Natural killer cell treated with Interleukin-12 subunit alpha and Interleukin-12 subunit beta and Interleukin-15 and Interleukin-18, amount 100 ng/mL, for 72 hours (primary cell): ENCODE results near the gene LRRC45. TPM values are rescaled to one million over a fixed set of nuclear protein-coding genes. Genes with fewer than 3 reads are reported as not detected.
A peak's percentile ranks its signal among the peaks of the same experiment; 100 is the strongest.

Experiments used
- ATAC-seq, 2 donors: fragments of 150-1000 bp; cut with Tn5 transposase in 1 of 2; sonication (Bioruptor Pico), chemical (Tn5 transposase) in 1 of 2; 2 replicates each; pipeline ENCODE4 v1.10.0; 2021
- DNase-seq: peaks from one replicate; pipeline ENCODE4 v3.0.0; 2022; ENCODE audit warnings: low spot score
- H3K27ac Mint-ChIP-seq, 2 donors: 1 replicate in 1 of 2; 2 replicates in 1 of 2; pipeline ENCODE4 v1.8.0; 2022; ENCODE audit warnings: mixed read lengths in 2 of 2, mild to moderate bottlenecking in 1 of 2, moderate library complexity in 1 of 2
- H3K27me3 Mint-ChIP-seq, 2 donors: 1 replicate in 1 of 2; 2 replicates in 1 of 2; pipeline ENCODE4 v1.8.0; 2022; ENCODE audit warnings: mixed read lengths in 2 of 2
- H3K36me3 Mint-ChIP-seq: one replicate; pipeline ENCODE4 v1.8.0; 2022; ENCODE audit warnings: mixed read lengths
- H3K4me1 Mint-ChIP-seq, 2 donors: 1 replicate in 1 of 2; 2 replicates in 1 of 2; pipeline ENCODE4 v1.8.0; 2022; ENCODE audit warnings: low read depth in 2 of 2, mixed read lengths in 2 of 2, mild to moderate bottlenecking in 1 of 2
- H3K4me3 Mint-ChIP-seq: one replicate; pipeline ENCODE4 v1.8.0; 2022; ENCODE audit warnings: mixed read lengths
- H3K9me3 Mint-ChIP-seq: 2 replicates; pipeline ENCODE4 v1.8.0; 2022; ENCODE audit warnings: mixed read lengths
- total RNA-seq, 2 donors: library from RNA; stranded (reverse); gene quantifications; one replicate each; pipeline ENCODE4 v1.2.3, GENCODE V29; 2022

Gene LRRC45
- total RNA-seq, 2 donors from 2014 or later, result 16.1 to 42.3 TPM

- DNase-seq (no peak), ATAC-seq (no peak)
- Mint-ChIP-seq H3K27me3 (no peaks in the 10 kb centered on the region), H3K4me3 (no peak overlapping the region), H3K4me1 (peaks cover 3 to 9% of the 10 kb centered on the region in 2 donors), H3K9me3 (no peaks in the 10 kb centered on the region), H3K27ac (no peak overlapping the region), H3K36me3 (no peaks in the 10 kb centered on the region)
Measured at GRCh38 chr17:82049106-82049505, 26.0 kb downstream of the LRRC45 start.

- no peaks in the 10 kb centered on the region for H3K9me3 Mint-ChIP-seq
- no peak overlapping the region for H3K27ac Mint-ChIP-seq
- H3K27me3 Mint-ChIP-seq, result no peaks in the 10 kb centered on the region
- peaks cover 3 to 9% of the 10 kb centered on the region in 2 donors for H3K4me1 Mint-ChIP-seq
- H3K36me3 Mint-ChIP-seq, result no peaks in the 10 kb centered on the region
- ATAC-seq, result no peak
- DNase-seq, result no peak
- H3K4me3 Mint-ChIP-seq, result no peak overlapping the region
Measured at GRCh38 chr17:82049521-82049971, 26.4 kb downstream of the LRRC45 start.

GRCh38 chr17:82050152-82050760, 27.2 kb downstream of the LRRC45 start:
- Mint-ChIP-seq H3K36me3 (no peaks in the 10 kb centered on the region), H3K4me1 (peaks cover 3 to 9% of the 10 kb centered on the region in 2 donors), H3K4me3 (peak overlapping the region; percentile 80), H3K27me3 (no peaks in the 10 kb centered on the region), H3K9me3 (no peaks in the 10 kb centered on the region), H3K27ac (peak overlapping the region; percentile 33 to 82)
- ATAC-seq (no peak), DNase-seq (no peak)

GRCh38 chr17:82050761-82051641, 27.9 kb downstream of the LRRC45 start:
- Mint-ChIP-seq H3K4me1 (peaks cover 3 to 9% of the 10 kb centered on the region in 2 donors), H3K9me3 (no peaks in the 10 kb centered on the region), H3K36me3 (no peaks in the 10 kb centered on the region), H3K27ac (peak overlapping the region; percentile 33 to 82), H3K4me3 (peak overlapping the region; percentile 80), H3K27me3 (no peaks in the 10 kb centered on the region)
- no peak for DNase-seq
- ATAC-seq, result peak; percentile 2 to 7

- peak within 1 kb of the TSS; percentile 81 for H3K4me3 Mint-ChIP-seq
- peak within 1 kb of the TSS; percentile 33 to 82 for H3K27ac Mint-ChIP-seq
- H3K36me3 Mint-ChIP-seq, result no peaks in the 10 kb centered on the region
- peaks cover 3 to 9% of the 10 kb centered on the region in 2 donors for H3K4me1 Mint-ChIP-seq
- DNase-seq (peak; percentile 85), ATAC-seq (peak; percentile 85 to 89)
- no peaks in the 10 kb centered on the region for H3K27me3 Mint-ChIP-seq
- H3K9me3 Mint-ChIP-seq, result no peaks in the 10 kb centered on the region
Measured at GRCh38 chr17:82051776-82052637, 28.9 kb downstream of the LRRC45 start, which contains the start of the genes GPS1 and RFNG. GPS1 (plus strand) TSS chr17:82051898; CDS start chr17:82051932, 34 bp downstream. RFNG (minus strand) TSS chr17:82051811; CDS start chr17:82051766, 45 bp downstream.

GRCh38 chr17:82052638-82053059, 29.5 kb downstream of the LRRC45 start:
- Mint-ChIP-seq H3K9me3 (no peaks in the 10 kb centered on the region), H3K27me3 (no peaks in the 10 kb centered on the region), H3K27ac (peak overlapping the region in 1 of 2 donors; percentile 56), H3K36me3 (no peaks in the 10 kb centered on the region), H3K4me1 (peaks cover 3 to 5% of the 10 kb centered on the region in 2 donors), H3K4me3 (peak overlapping the region; percentile 81)
- ATAC-seq (no peak), DNase-seq (no peak)

- peak overlapping the region; percentile 81 for H3K4me3 Mint-ChIP-seq
- DNase-seq, result no peak
- no peak for ATAC-seq
- no peaks in the 10 kb centered on the region for H3K9me3 Mint-ChIP-seq
- H3K27ac Mint-ChIP-seq, result peak overlapping the region in 1 of 2 donors; percentile 56
- H3K4me1 Mint-ChIP-seq, result peaks cover 3 to 4% of the 10 kb centered on the region in 2 donors
- H3K27me3 Mint-ChIP-seq, result no peaks in the 10 kb centered on the region
- no peaks in the 10 kb centered on the region for H3K36me3 Mint-ChIP-seq
Measured at GRCh38 chr17:82053130-82053529, 30.0 kb downstream of the LRRC45 start.

GRCh38 chr17:82053556-82054263, 30.6 kb downstream of the LRRC45 start:
- no peak for DNase-seq
- Mint-ChIP-seq H3K27me3 (no peaks in the 10 kb centered on the region), H3K27ac (no peak overlapping the region), H3K36me3 (no peaks in the 10 kb centered on the region), H3K9me3 (no peaks in the 10 kb centered on the region), H3K4me1 (peaks cover 3 to 4% of the 10 kb centered on the region in 2 donors), H3K4me3 (peak overlapping the region; percentile 81)
- ATAC-seq, result no peak

- Mint-ChIP-seq H3K36me3 (no peaks in the 10 kb centered on the region), H3K4me1 (peaks cover 3 to 4% of the 10 kb centered on the region in 2 donors), H3K27ac (no peak overlapping the region), H3K4me3 (peak overlapping the region; percentile 81), H3K27me3 (no peaks in the 10 kb centered on the region), H3K9me3 (no peaks in the 10 kb centered on the region)
- ATAC-seq (no peak), DNase-seq (no peak)
Measured at GRCh38 chr17:82054351-82055022, 31.4 kb downstream of the LRRC45 start.

- Mint-ChIP-seq H3K4me1 (peaks cover 3 to 7% of the 10 kb centered on the region in 2 donors), H3K4me3 (no peak overlapping the region), H3K27ac (no peak overlapping the region), H3K9me3 (no peaks in the 10 kb centered on the region), H3K36me3 (no peaks in the 10 kb centered on the region), H3K27me3 (no peaks in the 10 kb centered on the region)
- no peak for DNase-seq
- no peak for ATAC-seq
Measured at GRCh38 chr17:82055023-82055964, 32.2 kb downstream of the LRRC45 start.

- DNase-seq (no peak), ATAC-seq (no peak)
- Mint-ChIP-seq H3K4me1 (peaks cover 0 to 3% of the 10 kb centered on the region in 2 donors), H3K4me3 (no peak overlapping the region), H3K36me3 (no peaks in the 10 kb centered on the region), H3K27me3 (no peaks in the 10 kb centered on the region), H3K9me3 (no peaks in the 10 kb centered on the region), H3K27ac (no peak overlapping the region)
Measured at GRCh38 chr17:82055965-82056728, 33.0 kb downstream of the LRRC45 start.
